HepG2 (cell line): ENCODE data around the gene SLC35F3. TPM values are rescaled to one million over a fixed set of nuclear protein-coding genes. Genes with fewer than 3 reads are reported as not detected.
A peak's percentile ranks its signal among the peaks of the same experiment; 100 is the strongest.

Experiments used
- ATAC-seq: fragments of 200-7000 bp; cut with Tn5 transposase; 3 replicates; pipeline ENCODE4 v1.9.1; 2020; ENCODE audit warnings: mild to moderate bottlenecking, moderate library complexity
- BruUV-seq: library from RNA; stranded (reverse); fragments of 400-500 nt; replicated peaks from 2 replicates; lab custom pipeline; 2021; lab: Mats Ljungman, UMichigan
- CTCF ChIA-PET: fragments of 300-600 bp; formaldehyde crosslinking; extraction: SDS; loops from one replicate; lab custom pipeline; 2021; ENCODE audit warnings: low total read pairs, inconsistent platforms, low intra/inter-chr PET ratio; lab: Yijun Ruan, JAX
- POLR2A ChIA-PET: fragments of 350-600 bp; sonication (Branson Sonifier 250); formaldehyde crosslinking; loops from one replicate; lab custom pipeline; 2020; ENCODE audit warnings: antibody characterized with exemption, inconsistent platforms; lab: Yijun Ruan, JAX
- DNase-seq: peaks from one replicate; pipeline ENCODE4 v3.0.0-alpha.2; 2015; ENCODE audit warnings: low spot score
- FAIRE-seq: peaks from 3 replicates; lab custom pipeline; 2011; peaks lifted over from hg19 to GRCh38; lab: Jason Lieb, UNC
- H2AFZ ChIP-seq: one replicate; pipeline ENCODE4 v1.6.1; 2011; ENCODE audit warnings: low read length, inconsistent platforms
- H3K27ac ChIP-seq: fragments of 300-600 bp; 3 replicates; pipeline ENCODE4 v1.8.0; 2011; ENCODE audit warnings: mixed run types, mild to moderate bottlenecking, mixed read lengths, low read length, inconsistent platforms; ENCODE audit not compliant: insufficient read depth; ENCODE audit errors: extremely low read length
- H3K27me3 ChIP-seq, 2 experiments: fragments of 200-600 bp in 1 of 2; 2 replicates in 1 of 2; 3 replicates in 1 of 2; pipeline versions ENCODE4 v1.6.0 to v1.8.0; 2011; ENCODE audit warnings: low read length in 2 of 2, mild to moderate bottlenecking in 2 of 2, moderate library complexity in 2 of 2, inconsistent platforms in 1 of 2; ENCODE audit not compliant: insufficient read depth in 2 of 2, control insufficient read depth in 1 of 2
- H3K36me3 ChIP-seq, 2 experiments: fragments of 200-600 bp in 1 of 2; replicated peaks in 1 of 2; 2 replicates in 1 of 2; 3 replicates in 1 of 2; pipeline versions ENCODE4 v1.5.1 to v1.8.0; 2011; ENCODE audit warnings: low read length in 2 of 2, inconsistent platforms in 1 of 2; ENCODE audit not compliant: insufficient read depth in 2 of 2, control insufficient read depth in 1 of 2
- H3K4me1 ChIP-seq: 2 replicates; pipeline ENCODE4 v1.5.1; 2012; ENCODE audit warnings: low read length, inconsistent platforms; ENCODE audit not compliant: insufficient read depth
- H3K4me2 ChIP-seq: 2 replicates; pipeline ENCODE4 v1.6.0; 2011; ENCODE audit warnings: low read depth, low read length, inconsistent platforms
- H3K4me3 ChIP-seq, 3 experiments: fragments of 200-600 bp in 1 of 3; sonication (generic), shearing (Covaris generic) in 1 of 3; replicated peaks in 1 of 3; 2 replicates each; pipeline ENCODE4 v1.5.1; 2011 to 2016; ENCODE audit warnings: low read length in 3 of 3, inconsistent platforms in 2 of 3, low read depth in 2 of 3, mild to moderate bottlenecking in 2 of 3, control low read depth in 1 of 3, mixed read lengths in 1 of 3; ENCODE audit not compliant: insufficient read depth in 1 of 3
- H3K79me2 ChIP-seq: one replicate; pipeline ENCODE4 v1.6.1; 2011; ENCODE audit warnings: low read length, inconsistent platforms; ENCODE audit not compliant: insufficient read depth
- H3K9ac ChIP-seq: 2 replicates; pipeline ENCODE4 v1.6.0; 2011; ENCODE audit warnings: mild to moderate bottlenecking, low read depth, low read length, inconsistent platforms; ENCODE audit not compliant: insufficient read depth
- H3K9me3 ChIP-seq: 2 replicates; pipeline ENCODE4 v1.5.1; 2012; ENCODE audit warnings: mild to moderate bottlenecking, low read length
- H4K20me1 ChIP-seq: 2 replicates; pipeline ENCODE4 v1.6.0; 2011; ENCODE audit warnings: inconsistent platforms, mild to moderate bottlenecking, low read length, moderate library complexity; ENCODE audit not compliant: insufficient read depth
- ATF1 ChIP-seq: IDR thresholded peaks from 2 replicates; pipeline ENCODE4 v1.6.1; 2016; ENCODE audit warnings: mild to moderate bottlenecking, control low read depth
- ATF7-NPFF ChIP-seq: sonication (generic); formaldehyde crosslinking; IDR thresholded peaks from 2 replicates; pipeline ENCODE4 v1.8.1; 2023; ENCODE audit warnings: mild to moderate bottlenecking, low read depth, missing genetic modification reagents, moderate library complexity
- CBX1 ChIP-seq: IDR thresholded peaks from one replicate; pipeline ENCODE4 v1.6.1; 2016; ENCODE audit warnings: antibody characterized with exemption, low read depth
- ELF1 ChIP-seq: sonication (generic); formaldehyde crosslinking; IDR thresholded peaks from 2 replicates; pipeline ENCODE4 v1.4.0; 2020; ENCODE audit warnings: missing genetic modification reagents
- ETS1 ChIP-seq: sonication (generic); formaldehyde crosslinking; IDR thresholded peaks from 2 replicates; pipeline ENCODE4 v1.4.0; 2020; ENCODE audit warnings: missing genetic modification reagents
- IKZF1 ChIP-seq: fragments of 450-650 bp; IDR thresholded peaks from 2 replicates; pipeline ENCODE4 v1.7.1; 2016
- MIER2 ChIP-seq: IDR thresholded peaks from 2 replicates; pipeline ENCODE4 v1.6.1; 2016; ENCODE audit warnings: missing biosample characterization, missing genetic modification reagents
- NFYB ChIP-seq: sonication (generic); formaldehyde crosslinking; IDR thresholded peaks from 2 replicates; pipeline ENCODE4 v1.4.0; 2020; ENCODE audit warnings: missing genetic modification reagents
- NR2F6 ChIP-seq, 2 experiments: IDR thresholded peaks; 2 replicates each; pipeline ENCODE4 v1.6.1; 2016; ENCODE audit warnings: antibody characterized with exemption in 1 of 2, mild to moderate bottlenecking in 1 of 2
- RBFOX2 ChIP-seq: fragments of 200-400 bp; formaldehyde crosslinking; IDR thresholded peaks from 2 replicates; pipeline ENCODE4 v1.6.1; 2017; ENCODE audit warnings: low read depth, mild to moderate bottlenecking, low read length
- ZBTB38 ChIP-seq: sonication (generic); formaldehyde crosslinking; IDR thresholded peaks from 2 replicates; pipeline ENCODE4 v1.5.1; 2020; ENCODE audit warnings: mild to moderate bottlenecking, missing genetic modification reagents
- ZNF720 ChIP-seq: sonication (generic); formaldehyde crosslinking; IDR thresholded peaks from 2 replicates; pipeline ENCODE4 v1.4.0; 2020; ENCODE audit warnings: missing genetic modification reagents
- ZNF800 ChIP-seq: sonication (generic); formaldehyde crosslinking; IDR thresholded peaks from 2 replicates; pipeline ENCODE4 v1.4.0; 2020; ENCODE audit warnings: missing genetic modification reagents
- WGBS: methylation state at CpG from one replicate; pipeline ENCODE4 v1.1.6; 2017; ENCODE audit warnings: low lambda C conversion rate; 5-methylcytosine and 5-hydroxymethylcytosine counted together
- in situ Hi-C: cut with HindIII; loops from 2 replicates; pipeline ENCODE4 v1.10.0; 2017; ENCODE audit warnings: low pct_unique_long_range_greater_than_20kb; ENCODE audit not compliant: extremely low pct_ligation_motif_present
- intact Hi-C: fragments of 100-400 bp; cut with micrococcal nuclease; formaldehyde crosslinking; loops from one replicate; pipeline ENCODE4 v1.10.0; 2022; ENCODE audit not compliant: unreplicated experiment
- polyA plus RNA-seq, 8 experiments: library from polyadenylated mRNA; depleted of rRNA in 3 of 8; stranded (reverse) in 7 of 8; unstranded in 1 of 8; fragments of >200 nt; fragmentation: Illumina TruSeq in 4 of 8; extraction: Trizol in 4 of 8; gene quantifications; 2 replicates each; pipeline versions ENCODE4 v1.2.1 to v1.2.3, GENCODE V29; 2011 to 2016; ENCODE audit warnings: low read depth in 4 of 8, missing spikeins in 1 of 8, mixed read lengths in 1 of 8; ENCODE audit not compliant: insufficient read depth in 1 of 8
- total RNA-seq, 5 experiments: library from RNA; depleted of rRNA; stranded (reverse); fragments of >200 nt; fragmentation: Illumina TruSeq; extraction: Trizol; gene quantifications; 2 replicates each; pipeline ENCODE4 v1.2.3, GENCODE V29; 2016; ENCODE audit warnings: low read depth in 1 of 5
- TF ChIP-seq, protein P1 (sequence below): sonication (generic); IDR thresholded peaks from 2 replicates; pipeline ENCODE4 v1.6.1; 2016; ENCODE audit warnings: low read depth, borderline replicate concordance
- TF ChIP-seq, protein P2 (sequence below): sonication (generic); formaldehyde crosslinking; IDR thresholded peaks from 2 replicates; pipeline ENCODE4 v1.4.0; 2020; ENCODE audit warnings: missing genetic modification reagents; ENCODE audit errors: not compliant biosample characterization

The SLC35F3 gene
- total and polyA plus RNA-seq, 2 of the 13 experiments (the other 11 are each of a cell fraction or from before 2014, with no cell fraction given): not detected

GRCh38 chr1:234325878-234326496 is 421.5 kb downstream of the SLC35F3 start (continued):
- no peak for TF ChIP-seq ZNF800
- TF ChIP-seq, all 625 proteins: peak for 0

DNA sequence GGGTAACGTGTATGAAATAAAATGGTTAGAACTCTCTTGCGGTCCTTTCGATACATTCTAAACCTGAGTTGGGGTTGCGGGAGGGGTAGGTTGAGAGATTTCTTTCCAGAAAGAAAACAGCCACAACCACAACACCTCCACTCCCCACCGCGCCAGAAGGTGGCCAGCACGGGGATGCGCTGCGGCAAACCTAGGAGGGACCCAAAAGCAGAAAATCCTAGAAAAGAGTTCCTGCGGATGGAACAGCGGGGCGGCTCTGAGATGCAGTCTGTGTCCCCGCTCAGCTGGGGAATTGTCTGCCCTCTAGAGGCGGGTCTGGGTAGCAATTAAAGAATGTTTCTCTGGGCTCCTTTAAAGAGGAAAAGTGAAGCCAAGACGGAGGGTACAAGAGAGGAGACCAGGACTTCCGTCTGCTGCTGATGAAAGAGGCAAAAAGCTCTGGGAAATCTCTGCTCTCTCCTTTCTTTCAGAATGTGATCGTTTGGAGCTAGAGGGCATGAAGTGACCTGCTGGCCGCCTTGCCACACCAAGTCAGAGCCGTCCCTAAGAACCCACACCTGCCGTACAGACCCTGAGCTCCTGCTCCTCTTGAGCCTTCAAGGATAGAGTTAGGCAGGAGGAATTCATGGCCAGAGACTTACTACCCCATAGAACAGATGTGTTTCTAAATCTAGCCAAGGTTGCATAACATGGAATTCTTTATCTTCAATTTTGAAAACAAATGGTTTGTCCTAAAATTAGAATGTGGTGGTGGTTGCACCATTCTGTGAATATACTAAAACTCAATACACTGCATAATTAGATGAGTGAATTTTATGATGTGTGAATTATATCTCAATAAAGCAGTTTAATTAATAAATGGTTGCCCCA is 422.3 kb downstream of the SLC35F3 start:
- in situ Hi-C loops: no loop called here
- TF ChIP-seq IKZF1: no peak
- TF ChIP-seq RBFOX2: no peak
- TF ChIP-seq, protein P1, sequence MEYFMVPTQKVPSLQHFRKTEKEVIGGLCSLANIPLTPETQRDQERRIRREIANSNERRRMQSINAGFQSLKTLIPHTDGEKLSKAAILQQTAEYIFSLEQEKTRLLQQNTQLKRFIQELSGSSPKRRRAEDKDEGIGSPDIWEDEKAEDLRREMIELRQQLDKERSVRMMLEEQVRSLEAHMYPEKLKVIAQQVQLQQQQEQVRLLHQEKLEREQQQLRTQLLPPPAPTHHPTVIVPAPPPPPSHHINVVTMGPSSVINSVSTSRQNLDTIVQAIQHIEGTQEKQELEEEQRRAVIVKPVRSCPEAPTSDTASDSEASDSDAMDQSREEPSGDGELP: peak; percentile 59; the same call in 1 of the 2 replicates
- no peak for TF ChIP-seq NR2F6 (IDR thresholded peaks at IDR 0.05)
- TF ChIP-seq NR2F6 (CRISPR knock-in tag; IDR thresholded peaks at IDR 0.05): no peak
- TF ChIP-seq ATF7-NPFF (CRISPR knock-in tag): no peak
- TF ChIP-seq MIER2 (CRISPR knock-in tag): 0 out of 2 replicates have a peak, but pooled peaks have one; percentile 20
- no peak for TF ChIP-seq NFYB (CRISPR knock-in tag)
- TF ChIP-seq, protein P2, sequence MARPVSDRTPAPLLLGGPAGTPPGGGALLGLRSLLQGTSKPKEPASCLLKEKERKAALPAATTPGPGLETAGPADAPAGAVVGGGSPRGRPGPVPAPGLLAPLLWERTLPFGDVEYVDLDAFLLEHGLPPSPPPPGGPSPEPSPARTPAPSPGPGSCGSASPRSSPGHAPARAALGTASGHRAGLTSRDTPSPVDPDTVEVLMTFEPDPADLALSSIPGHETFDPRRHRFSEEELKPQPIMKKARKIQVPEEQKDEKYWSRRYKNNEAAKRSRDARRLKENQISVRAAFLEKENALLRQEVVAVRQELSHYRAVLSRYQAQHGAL (CRISPR knock-in tag): no peak
- TF ChIP-seq ETS1 (CRISPR knock-in tag): no peak
- TF ChIP-seq ZNF720 (CRISPR knock-in tag): no peak
- TF ChIP-seq ELF1 (CRISPR knock-in tag): no peak
- no peak for TF ChIP-seq CBX1
- TF ChIP-seq ZBTB38 (CRISPR knock-in tag): peak; percentile 85; the same call in 1 of the 2 replicates
- TF ChIP-seq ATF1 (CRISPR knock-in tag): no peak

More for the DNA sequence above, 422.3 kb downstream of the SLC35F3 start:
- H4K20me1 ChIP-seq: no peaks in the 10 kb centered on the region
- intact Hi-C loops: loop anchor here (1.0 kb wide), 2 partner anchors 16 to 47 kb away; partner anchors contain the start of gene COA6
- H3K9me3 ChIP-seq: no peaks in the 10 kb centered on the region
- no peak for FAIRE-seq
- 69% methylated on average over 20 of the region's 20 CpGs for WGBS
- peak; percentile 57 for ATAC-seq
- H3K9ac ChIP-seq: no peak overlapping the region
- CTCF ChIA-PET: interaction anchor here (1.4 kb wide), 1 partner anchor 18 kb away, joined by 3 read pairs; no protein-coding TSS in a partner anchor
- H3K79me2 ChIP-seq: no peaks in the 10 kb centered on the region
- peak; percentile 24 for DNase-seq
- H3K4me2 ChIP-seq: peak overlapping the region; percentile 21
- no peaks in the 10 kb centered on the region; a peak in 1 of 5 replicates for H3K27me3 ChIP-seq
- peaks cover 53% of the 10 kb centered on the region for H3K4me1 ChIP-seq
- no peak overlapping the region for H3K4me3 ChIP-seq
- POLR2A ChIA-PET: interaction anchor here (1.8 to 3.0 kb wide), 4 partner anchors 11 to 47 kb away, joined by 5 to 37 read pairs (median 14); partner anchors contain the start of gene COA6
- H3K36me3 ChIP-seq: no peaks in the 10 kb centered on the region
- H3K27ac ChIP-seq: peak overlapping the region; percentile 76
- H2AFZ ChIP-seq: no peak overlapping the region
- no TSS peak for BruUV-seq
